B cell (primary cell): ENCODE data around the gene RUNDC3A. TPM values are rescaled to one million over a fixed set of nuclear protein-coding genes. Genes with fewer than 3 reads are reported as not detected.
A peak's percentile ranks its signal among the peaks of the same experiment; 100 is the strongest.

Experiments used
- ATAC-seq: fragments of 200-7000 bp; cut with Tn5 transposase; one replicate; pipeline ENCODE4 v1.10.0; 2021; ENCODE audit warnings: low read depth, mild to moderate bottlenecking, moderate number of reproducible peaks, moderate library complexity
- CTCF ChIA-PET: fragments of 350-600 bp; sonication (Branson Sonifier 250); formaldehyde crosslinking; loops from one replicate; lab custom pipeline; 2021; ENCODE audit warnings: antibody characterized with exemption, inconsistent platforms; lab: Charles Lee
- POLR2A ChIA-PET: fragments of 350-600 bp; sonication (Branson Sonifier 250); formaldehyde crosslinking; loops from one replicate; lab custom pipeline; 2021; ENCODE audit warnings: antibody characterized with exemption; lab: Charles Lee
- DNase-seq: peaks from one replicate; pipeline ENCODE4 v3.0.0; 2013
- H2AFZ ChIP-seq: 2 replicates; pipeline ENCODE4 v1.6.1; 2012; ENCODE audit warnings: mild to moderate bottlenecking, low read depth, low read length; ENCODE audit not compliant: insufficient read depth, poor library complexity, severe bottlenecking
- H3K27ac ChIP-seq, 2 donors: 1 replicate in 1 of 2; 2 replicates in 1 of 2; pipeline ENCODE4 v1.5.1; 2012 to 2013; ENCODE audit warnings: low read length in 2 of 2, mild to moderate bottlenecking in 2 of 2, moderate library complexity in 1 of 2
- H3K27me3 ChIP-seq, 4 experiments: fragments of 200-600 bp in 1 of 4; sonication (generic) in 1 of 4; replicated peaks in 1 of 4; 1 replicate in 2 of 4; 2 replicates in 2 of 4; pipeline versions ENCODE4 v1.6.1 to v1.7.0; 2013 to 2016; ENCODE audit warnings: low read length in 3 of 4, mild to moderate bottlenecking in 2 of 4, mixed read lengths in 1 of 4, moderate library complexity in 1 of 4; ENCODE audit not compliant: insufficient read depth in 4 of 4, control insufficient read depth in 3 of 4; ENCODE audit errors: control extremely low read depth in 1 of 4
- H3K36me3 ChIP-seq, 2 experiments: replicated peaks in 1 of 2; 1 replicate in 1 of 2; 2 replicates in 1 of 2; pipeline versions ENCODE4 v1.6.1 to v1.7.1; 2013; ENCODE audit warnings: low read length in 1 of 2; ENCODE audit not compliant: insufficient read depth in 2 of 2, control insufficient read depth in 1 of 2; ENCODE audit errors: control extremely low read depth in 1 of 2, extremely low read depth in 1 of 2
- H3K4me1 ChIP-seq, 2 donors: fragments of 200-600 bp in 1 of 2; sonication (generic) in 1 of 2; 1 replicate in 1 of 2; 2 replicates in 1 of 2; pipeline versions ENCODE4 v1.5.1 to v1.6.1; 2013 to 2017; ENCODE audit warnings: low read length in 2 of 2; ENCODE audit not compliant: control insufficient read depth in 2 of 2, insufficient read depth in 2 of 2
- H3K4me2 ChIP-seq: replicated peaks from 2 replicates; pipeline ENCODE3; 2012; ENCODE audit warnings: mild to moderate bottlenecking, low read depth, low read length; ENCODE audit not compliant: poor library complexity, severe bottlenecking
- H3K4me3 ChIP-seq, 5 experiments: fragments of 200-600 bp in 1 of 5; sonication (generic) in 1 of 5; 1 replicate in 3 of 5; 2 replicates in 2 of 5; pipeline versions ENCODE4 v1.5.1 to v1.7.0; 2011 to 2016; ENCODE audit warnings: low read length in 4 of 5, mild to moderate bottlenecking in 4 of 5, low read depth in 2 of 5, control low read depth in 1 of 5, moderate library complexity in 1 of 5; ENCODE audit not compliant: insufficient read depth in 1 of 5; ENCODE audit errors: control extremely low read depth in 1 of 5, extremely low read depth in 1 of 5
- H3K79me2 ChIP-seq: fragments of 200-600 bp; sonication (generic); one replicate; pipeline ENCODE4 v1.6.0; 2016; ENCODE audit warnings: low read length; ENCODE audit not compliant: control insufficient read depth, insufficient read depth
- H3K9ac ChIP-seq: fragments of 200-600 bp; sonication (generic); 2 replicates; pipeline ENCODE4 v1.6.1; 2017; ENCODE audit warnings: mild to moderate bottlenecking, low read length, moderate library complexity
- H3K9me3 ChIP-seq, 3 donors: one replicate each; pipeline versions ENCODE4 v1.6.1 to v1.7.1; 2013; ENCODE audit warnings: low read length in 2 of 3; ENCODE audit not compliant: control insufficient read depth in 2 of 3, insufficient read depth in 1 of 3; ENCODE audit errors: control extremely low read depth in 1 of 3
- H4K20me1 ChIP-seq: 2 replicates; pipeline ENCODE4 v1.6.0; 2012; ENCODE audit warnings: mild to moderate bottlenecking, low read length; ENCODE audit not compliant: insufficient read depth, control insufficient read depth, poor library complexity, severe bottlenecking
- H3K27ac Mint-ChIP-seq: one replicate; pipeline ENCODE4 v1.8.0; 2021; ENCODE audit warnings: mixed read lengths
- H3K27me3 Mint-ChIP-seq: one replicate; pipeline ENCODE4 v1.8.0; 2021; ENCODE audit warnings: mixed read lengths
- H3K4me1 Mint-ChIP-seq: one replicate; pipeline ENCODE4 v1.8.0; 2021; ENCODE audit warnings: mixed read lengths
- H3K4me3 Mint-ChIP-seq: one replicate; pipeline ENCODE4 v1.8.0; 2021; ENCODE audit warnings: mixed read lengths
- H3K9me3 Mint-ChIP-seq: one replicate; pipeline ENCODE4 v1.8.0; 2022; ENCODE audit warnings: mixed read lengths; ENCODE audit not compliant: insufficient read depth
- CTCF ChIP-seq: fragments of 200-600 bp; IDR thresholded peaks from one replicate; pipeline ENCODE4 v1.8.0; 2022; ENCODE audit warnings: antibody characterized with exemption, mild to moderate bottlenecking
- EZH2 ChIP-seq: IDR thresholded peaks from 2 replicates; pipeline ENCODE4 v1.6.1; 2012; ENCODE audit warnings: borderline replicate concordance, low read depth, mild to moderate bottlenecking, moderate library complexity, low read length; ENCODE audit not compliant: insufficient read depth, poor library complexity, severe bottlenecking
- WGBS: methylation state at CpG from one replicate; pipeline ENCODE4 v1.1.5; 2013; ENCODE audit warnings: missing lambda C conversion rate; ENCODE audit not compliant: insufficient coverage; 5-methylcytosine and 5-hydroxymethylcytosine counted together
- intact Hi-C: fragments of 100-400 bp; cut with micrococcal nuclease; formaldehyde crosslinking; loops from one replicate; pipeline ENCODE4 v1.10.0; 2022
- polyA plus RNA-seq: library from polyadenylated mRNA; depleted of rRNA; stranded (reverse); fragments of >200 nt; gene quantifications from 2 replicates; pipeline ENCODE4 v1.2.3, GENCODE V29; 2012
- total RNA-seq, 2 donors: library from RNA; stranded (reverse); fragments of 120-200 nt in 1 of 2; gene quantifications; 1 replicate in 1 of 2; 2 replicates in 1 of 2; pipeline versions ENCODE4 v1.2.3 to v1.2.4, GENCODE V29; 2013 to 2022

Gene RUNDC3A
- total and polyA plus RNA-seq, 2 donors (not counting 1 experiment from before 2014, with no cell fraction given): 0.19 TPM; not detected in 1

DNA sequence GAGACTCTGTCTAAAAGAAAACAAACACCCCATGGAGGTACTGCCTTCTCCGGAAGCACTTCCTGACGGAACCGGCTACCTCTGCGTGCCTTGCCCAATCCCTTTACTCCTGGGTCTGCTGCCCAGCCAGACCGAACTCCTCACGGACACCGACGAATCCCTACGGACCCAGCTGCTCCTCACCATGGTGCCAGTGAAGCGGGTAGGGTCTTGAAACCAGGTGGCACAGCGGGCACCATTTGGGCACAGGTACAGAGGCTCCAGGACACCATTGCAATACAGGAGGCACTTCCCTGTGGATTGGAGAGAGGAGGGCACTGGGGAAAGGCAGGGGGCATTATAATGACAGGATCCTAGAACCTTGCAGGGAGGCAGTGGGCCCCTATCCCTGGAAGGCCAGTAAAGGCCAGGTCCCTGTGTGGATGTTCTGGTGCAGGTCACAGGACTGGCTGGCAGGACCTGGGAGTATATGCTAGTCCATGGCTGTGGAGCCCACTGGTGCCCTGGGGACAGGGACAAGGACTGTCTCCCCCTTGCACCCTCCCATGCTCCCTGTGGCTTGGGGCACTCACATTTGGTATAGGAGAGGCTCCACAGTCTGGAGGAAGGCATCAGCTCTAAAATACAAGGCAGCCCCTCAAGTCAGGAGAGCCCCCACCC is 14.0 kb downstream of the RUNDC3A start:
- ChIA-PET CTCF (interaction anchor here (2.0 kb wide), 1 partner anchor 23 kb away, joined by 7 read pairs; the partner anchor contains the start of gene GRN), POLR2A (no interaction called here)
- intact Hi-C loops: no loop called here
- Histone ChIP-seq H3K9me3 (no peaks in the 10 kb centered on the region), H2AFZ (no peak overlapping the region), H3K79me2 (peaks cover 11% of the 10 kb centered on the region), H3K4me2 (no peak overlapping the region), H3K9ac (no peak overlapping the region), H3K4me1 (peaks cover 9 to 30% of the 10 kb centered on the region in 2 donors), H3K4me3 (no peak overlapping the region), H3K27me3 (peaks cover 0 to 4% (median 0%) of the 10 kb centered on the region in 4 experiments), H3K36me3 (peaks cover 0 to 32% of the 10 kb centered on the region in 2 experiments), H3K27ac (no peak overlapping the region), H4K20me1 (peaks cover 12% of the 10 kb centered on the region)
- H3K4me1 Mint-ChIP-seq: peaks cover 26% of the 10 kb centered on the region
- ATAC-seq (no peak), DNase-seq (no peak)
- peaks cover 4% of the 10 kb centered on the region for H3K27me3 Mint-ChIP-seq
- WGBS: 98% methylated on average over 11 of the region's 11 CpGs
- H3K27ac Mint-ChIP-seq: no peak overlapping the region
- H3K9me3 Mint-ChIP-seq: peaks cover 2% of the 10 kb centered on the region
- H3K4me3 Mint-ChIP-seq: peak overlapping the region; percentile 23
- no peak for TF ChIP-seq CTCF
- TF ChIP-seq EZH2: no peak
